K562 (cell line): ENCODE results near the gene FGGY. TPM values are rescaled to one million over a fixed set of nuclear protein-coding genes. Genes with fewer than 3 reads are reported as not detected.

Experiments used
- ARID1B ChIP-seq: fragments of 450-650 bp; IDR thresholded peaks from 2 replicates; pipeline ENCODE4 v1.6.1; 2016; ENCODE audit warnings: antibody characterized with exemption, mild to moderate bottlenecking, inconsistent platforms
- ASH1L ChIP-seq: fragments of 450-650 bp; IDR thresholded peaks from 2 replicates; pipeline ENCODE4 v1.6.1; 2018; ENCODE audit warnings: borderline replicate concordance, mild to moderate bottlenecking, low read depth; ENCODE audit not compliant: partially characterized antibody
- HES1 ChIP-seq: fragments of 450-650 bp; IDR thresholded peaks from 2 replicates; pipeline ENCODE4 v1.6.1; 2016; ENCODE audit warnings: low read depth, mild to moderate bottlenecking, moderate library complexity
- LCOR ChIP-seq: sonication (generic); formaldehyde crosslinking; IDR thresholded peaks from 2 replicates; pipeline ENCODE4 v1.8.0; 2022; ENCODE audit warnings: mild to moderate bottlenecking, missing genetic modification reagents
- MAZ ChIP-seq, 2 experiments: fragments of 450-650 bp in 1 of 2; sonication (generic) in 1 of 2; formaldehyde crosslinking; IDR thresholded peaks in 1 of 2; conservative IDR thresholded peaks in 1 of 2; 2 replicates each; pipeline versions ENCODE4 v1.4.0 to v1.5.0; 2020; ENCODE audit warnings: mild to moderate bottlenecking in 1 of 2, missing genetic modification reagents in 1 of 2
- REST ChIP-seq, 2 experiments: fragments of 450-650 bp; formaldehyde crosslinking in 1 of 2; IDR thresholded peaks; 2 replicates each; pipeline versions ENCODE4 v1.4.0 to v1.6.1; 2014 to 2020; ENCODE audit warnings: mild to moderate bottlenecking in 2 of 2, borderline replicate concordance in 1 of 2, low read depth in 1 of 2
- TRIM24 ChIP-seq, 2 experiments: fragments of 450-650 bp; IDR thresholded peaks; 2 replicates each; pipeline ENCODE4 v1.6.1; 2016
- ZBTB12 ChIP-seq: fragments of 250-450 bp; sonication (Bioruptor Pico); IDR thresholded peaks from 2 replicates; pipeline ENCODE4 v1.4.0; 2020
- ZMIZ1 ChIP-seq, 2 experiments: fragments of 150-350 bp in 1 of 2; IDR thresholded peaks; 2 replicates each; pipeline ENCODE4 v1.6.1; 2012 to 2016; ENCODE audit warnings: low read depth in 2 of 2, low read length in 2 of 2, mild to moderate bottlenecking in 1 of 2, moderate library complexity in 1 of 2
- ZNF197 ChIP-seq: fragments of 200-800 bp; sonication (Bioruptor generic); IDR thresholded peaks from 2 replicates; pipeline ENCODE4 v1.6.1; 2016; ENCODE audit warnings: low read depth, missing genetic modification characterization, missing compliant biosample characterization
- ZNF212 ChIP-seq: fragments of 450-650 bp; formaldehyde crosslinking; IDR thresholded peaks from 2 replicates; pipeline ENCODE4 v1.4.0; 2020; ENCODE audit warnings: mild to moderate bottlenecking
- ZNF23 ChIP-seq: fragments of 250-450 bp; sonication (Bioruptor Pico); IDR thresholded peaks from 2 replicates; pipeline ENCODE4 v1.4.0; 2020; ENCODE audit warnings: mild to moderate bottlenecking
- ZNF589 ChIP-seq: fragments of 200-800 bp; sonication (Bioruptor generic); IDR thresholded peaks from 2 replicates; pipeline ENCODE4 v1.6.1; 2016; ENCODE audit warnings: low read depth, missing genetic modification characterization, missing compliant biosample characterization
- ZNF699 ChIP-seq: fragments of 250-450 bp; sonication (Bioruptor Pico); IDR thresholded peaks from 2 replicates; pipeline ENCODE4 v1.8.0; 2021; ENCODE audit warnings: mild to moderate bottlenecking, moderate library complexity; ENCODE audit not compliant: insufficient replicate concordance
- polyA plus RNA-seq, 8 experiments: library from polyadenylated mRNA; depleted of rRNA in 4 of 8; stranded (reverse) in 5 of 8; unstranded in 3 of 8; fragments of >200 nt; fragmentation: Nextera tagmentation in 2 of 8; fragmentation: Illumina TruSeq in 1 of 8; extraction: Ambion mirVana in 2 of 8; extraction: Trizol in 1 of 8; gene quantifications; 2 replicates each; pipeline versions ENCODE4 v1.2.1 to v1.2.3, GENCODE V29; 2011 to 2014; ENCODE audit warnings: inconsistent platforms in 1 of 8, missing spikeins in 1 of 8
- total RNA-seq, 7 experiments: library from RNA; depleted of rRNA in 6 of 7; stranded (reverse); fragments of >200 nt in 6 of 7; fragmentation: Illumina TruSeq in 2 of 7; extraction: Trizol in 2 of 7; gene quantifications; 2 replicates each; pipeline versions ENCODE4 v1.2.1 to v1.2.3, GENCODE V29; 2011 to 2021; ENCODE audit warnings: low replicate concordance in 1 of 7

Gene FGGY
- total and polyA plus RNA-seq, 9 of the 15 experiments (the other 6 are each of a cell fraction or from before 2014, with no cell fraction given) = 9.7 to 19.2 (median 12.6) TPM

- TF ChIP-seq REST (IDR thresholded peaks at IDR 0.05; ENCODE audit: borderline replicate concordance) = 0 out of 2 replicates have a peak, but pooled peaks have one; percentile 19
- TF ChIP-seq REST (CRISPR knock-in tag; IDR thresholded peaks at IDR 0.05; ENCODE audit: low read depth) = no peak
- TF ChIP-seq ASH1L = no peak
- TF ChIP-seq LCOR (CRISPR knock-in tag) = 0 out of 2 replicates have a peak, but pooled peaks have one; percentile 46
- no peak for TF ChIP-seq ZNF23
- TF ChIP-seq ZNF589 (CRISPR knock-in tag) = peak; percentile 87
- peak; percentile 61 to 86; a peak in 3 of 4 replicates for TF ChIP-seq TRIM24 (IDR thresholded peaks at IDR 0.05)
- TF ChIP-seq ZMIZ1 (IDR thresholded peaks at IDR 0.05; ENCODE audit: low read depth in 2 of 2, low read length in 2 of 2) = peak in 1 of 2 experiments; percentile 79; a peak in 1 of 4 replicates
- no peak for TF ChIP-seq ZBTB12 (CRISPR knock-in tag)
- TF ChIP-seq ZNF197 (CRISPR knock-in tag) = 0 out of 2 replicates have a peak, but pooled peaks have one; percentile 64
- peak; percentile 96 for TF ChIP-seq ARID1B
- TF ChIP-seq ZNF699 = no peak
- no peak for TF ChIP-seq ZNF212 (CRISPR knock-in tag)
- 0 out of 4 replicates have a peak, but pooled peaks have one; percentile 21 to 45 for TF ChIP-seq MAZ (CRISPR knock-in tag; conservative IDR thresholded peaks at IDR 0.05 in 1 of 2, IDR thresholded peaks at IDR 0.05 in 1 of 2)
- peak; percentile 93 for TF ChIP-seq HES1
Observed at GRCh38 chr1:59288046-59288445, 8.8 kb upstream of the FGGY start (continued).
